Left forelimb (tissue), 1 donor: ENCODE results near the gene SSBP2.

Experiments used
- DNase-seq: peaks from one replicate; pipeline ENCODE4 v3.0.0-alpha.2; 2018; ENCODE audit warnings: low spot score

Gene SSBP2

DNA sequence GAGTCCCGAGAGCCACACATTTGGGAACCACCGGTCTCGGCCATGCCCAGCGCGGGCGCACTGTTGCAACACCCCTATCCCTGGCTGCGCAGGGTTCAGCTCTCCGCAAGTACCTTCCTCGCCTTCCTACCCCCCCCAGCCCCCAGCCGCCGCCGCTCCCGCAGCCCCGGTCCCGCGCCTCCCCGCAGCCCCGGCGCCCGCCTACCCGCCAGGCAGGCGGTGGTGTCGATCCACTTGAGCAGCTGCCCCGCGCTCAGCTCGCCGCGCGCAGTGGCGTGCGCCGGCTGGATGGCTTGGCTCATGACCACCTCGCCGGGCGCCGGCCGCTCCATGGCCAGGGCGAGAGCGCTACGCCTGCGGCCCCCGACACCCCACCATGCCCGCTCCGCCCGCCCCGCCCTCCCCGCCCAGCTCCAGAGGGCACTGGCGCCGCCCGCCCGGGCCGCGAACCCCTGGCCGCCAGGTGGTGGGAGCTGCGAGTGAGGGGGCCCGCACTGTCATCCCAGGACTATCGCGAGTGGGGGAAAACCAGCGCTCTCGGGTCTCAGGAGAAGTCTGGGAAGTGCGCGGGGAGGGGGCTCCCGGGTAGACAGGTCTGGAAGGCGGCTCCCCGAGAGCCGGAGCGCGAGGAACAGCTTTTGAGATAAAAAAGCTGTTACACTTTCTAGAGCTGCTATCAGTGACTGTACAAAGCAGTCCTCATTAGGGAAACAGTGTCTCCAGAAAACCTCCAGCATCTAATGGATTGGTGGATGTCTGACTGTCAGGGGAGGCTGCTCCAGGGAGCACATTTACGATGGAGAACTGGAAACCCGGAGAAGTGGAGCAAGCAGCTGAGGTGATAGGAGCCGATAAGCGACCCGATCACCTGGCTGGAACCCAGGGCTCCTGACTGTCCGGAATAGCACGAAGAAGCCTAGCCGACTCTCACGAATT lies 356.8 kb downstream of the SSBP2 start, which contains the start of gene ACOT12:
TSS of gene ACOT12 (minus strand) at position 352 of the 936 bp plus-strand sequence. CDS start at position 332, 20 bp downstream.
- no peak for DNase-seq

DNA sequence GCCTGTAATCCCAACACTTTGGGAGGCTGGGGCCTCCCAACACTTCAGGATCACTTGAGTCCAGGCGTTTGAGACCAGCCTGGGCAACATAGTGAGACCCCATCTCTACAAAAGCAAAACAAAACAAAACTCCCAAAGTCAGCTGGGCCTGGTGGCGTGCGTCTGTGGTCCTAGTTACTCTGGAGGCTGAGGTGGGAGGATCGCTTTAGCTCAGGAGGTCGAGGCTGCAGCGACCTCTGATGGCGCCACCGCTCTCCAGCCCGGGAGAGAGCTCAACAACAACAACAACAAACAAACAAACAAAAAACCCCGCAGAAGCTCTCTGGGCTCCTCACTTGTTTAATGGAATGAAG lies 357.5 kb downstream of the SSBP2 start:
- DNase-seq, result no peak

DNA sequence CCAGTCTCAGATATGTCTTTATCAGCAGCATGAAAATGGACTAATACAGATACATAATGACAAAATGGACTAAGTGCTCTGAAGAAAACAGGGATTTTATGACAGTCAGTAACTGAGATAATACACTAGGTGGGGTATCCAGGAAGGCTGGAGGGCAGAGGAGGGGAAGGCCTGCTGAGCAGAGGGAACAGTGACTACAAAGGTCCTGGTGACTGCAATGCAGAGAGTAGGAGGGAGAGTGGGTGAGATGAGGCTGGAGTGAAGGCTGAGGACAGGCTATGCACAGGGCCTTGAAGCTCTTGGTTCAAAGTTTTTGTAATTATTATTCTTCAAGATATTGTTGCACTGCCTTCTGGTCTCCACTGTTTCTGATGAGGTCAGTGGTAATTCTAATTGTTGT lies 361.9 kb downstream of the SSBP2 start:
- no peak for DNase-seq

DNA sequence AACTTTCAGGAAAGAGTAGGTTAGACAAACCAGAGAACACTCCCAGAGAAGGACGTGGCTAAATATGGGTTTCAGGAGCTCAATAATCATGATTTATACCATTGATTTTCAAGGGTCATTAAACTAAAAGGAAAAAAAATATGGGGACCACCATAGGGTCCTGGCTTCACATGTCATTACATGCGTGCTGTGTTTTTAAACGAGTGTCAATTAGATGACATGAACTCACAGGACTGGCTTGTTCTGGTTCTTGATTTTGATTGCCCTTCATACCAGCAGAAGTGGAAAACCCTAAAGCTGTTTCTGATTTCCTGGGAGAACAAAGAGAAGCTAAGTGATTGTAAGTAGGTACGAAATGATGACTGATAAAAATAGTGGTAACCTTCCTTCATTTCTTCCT lies 362.7 kb downstream of the SSBP2 start:
- DNase-seq, result no peak

DNA sequence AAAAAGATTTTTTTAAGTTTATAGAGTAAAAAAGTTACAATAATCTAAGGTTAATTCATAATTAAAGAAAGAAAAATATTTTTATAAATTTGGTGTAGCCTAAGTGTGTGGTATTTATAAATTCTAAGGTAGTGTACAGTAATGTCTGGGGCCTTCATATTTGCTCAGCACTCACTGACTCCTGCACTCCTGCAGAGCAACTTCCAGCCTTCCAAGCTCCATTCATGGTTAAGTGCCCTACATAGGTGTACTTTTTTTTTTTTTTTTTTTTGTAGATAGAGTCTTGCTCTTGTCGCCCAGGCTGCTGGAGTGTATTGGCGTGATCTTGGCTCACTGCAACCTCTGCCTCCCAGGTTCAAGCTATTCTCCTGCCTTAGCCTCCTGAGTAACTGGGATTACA lies 367.0 kb downstream of the SSBP2 start:
- DNase-seq, result no peak

DNA sequence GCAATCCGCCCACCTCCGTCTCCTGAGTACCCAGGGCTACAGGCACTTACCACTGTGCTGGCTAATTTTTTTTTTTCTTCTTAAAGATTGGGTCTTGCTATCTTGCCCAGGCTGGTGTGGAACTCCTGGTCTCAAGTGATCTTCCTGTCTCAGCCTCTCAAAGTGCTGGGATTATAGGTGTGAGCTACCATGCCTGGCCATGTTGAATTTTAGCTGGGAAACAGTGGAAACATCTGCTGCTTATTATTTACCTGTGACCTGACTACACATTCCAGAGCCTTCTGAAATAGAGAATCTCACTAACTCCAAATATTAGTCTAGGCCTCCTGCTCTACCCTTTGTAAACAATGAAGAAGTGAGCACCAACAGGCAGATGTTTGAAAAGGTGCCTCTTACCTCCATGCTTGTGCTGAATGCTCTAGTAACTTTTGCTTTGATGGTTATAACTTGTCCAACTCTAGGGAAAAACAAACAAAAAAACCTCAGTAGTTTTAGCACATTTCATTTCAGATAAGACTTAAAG lies 379.5 kb downstream of the SSBP2 start:
- no peak for DNase-seq

DNA sequence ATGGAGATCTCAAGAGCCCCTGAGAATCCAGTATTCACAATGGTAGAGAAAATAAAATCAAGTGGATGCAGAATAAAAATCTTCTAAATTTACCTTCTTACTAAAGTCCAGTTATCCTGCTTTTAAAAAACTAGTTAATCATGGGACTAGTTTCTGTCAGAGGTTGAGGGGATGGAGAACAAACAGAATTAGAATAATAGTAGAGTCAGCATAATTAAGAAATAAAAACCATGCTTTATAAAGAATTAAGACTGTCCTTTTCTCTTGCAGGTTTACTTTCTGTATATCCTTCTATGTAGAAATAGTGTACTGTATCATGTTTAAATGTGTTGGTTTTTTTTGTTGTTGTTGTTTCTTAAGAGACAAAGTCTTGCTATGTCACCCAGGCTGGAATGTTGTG lies 380.0 kb downstream of the SSBP2 start:
- DNase-seq, result no peak

DNA sequence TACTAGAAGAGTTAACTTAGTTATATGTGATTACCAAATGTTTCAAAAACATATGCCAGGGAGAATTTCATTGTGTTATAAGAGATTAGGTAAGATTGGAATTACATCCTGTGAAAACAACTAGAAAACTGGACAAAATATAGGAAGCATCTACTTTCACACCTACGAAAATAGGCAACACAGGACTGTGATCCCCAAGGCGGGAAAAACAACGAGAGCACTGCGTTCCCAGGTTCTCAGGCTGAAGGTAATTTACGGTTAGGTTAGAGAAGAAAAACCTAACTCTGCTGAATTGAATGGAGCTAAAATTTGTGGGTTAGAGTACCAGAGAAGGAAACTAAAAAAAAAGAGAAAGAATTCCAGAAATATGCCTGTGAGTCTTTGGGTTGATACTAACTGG lies 385.4 kb downstream of the SSBP2 start:
- no peak for DNase-seq

DNA sequence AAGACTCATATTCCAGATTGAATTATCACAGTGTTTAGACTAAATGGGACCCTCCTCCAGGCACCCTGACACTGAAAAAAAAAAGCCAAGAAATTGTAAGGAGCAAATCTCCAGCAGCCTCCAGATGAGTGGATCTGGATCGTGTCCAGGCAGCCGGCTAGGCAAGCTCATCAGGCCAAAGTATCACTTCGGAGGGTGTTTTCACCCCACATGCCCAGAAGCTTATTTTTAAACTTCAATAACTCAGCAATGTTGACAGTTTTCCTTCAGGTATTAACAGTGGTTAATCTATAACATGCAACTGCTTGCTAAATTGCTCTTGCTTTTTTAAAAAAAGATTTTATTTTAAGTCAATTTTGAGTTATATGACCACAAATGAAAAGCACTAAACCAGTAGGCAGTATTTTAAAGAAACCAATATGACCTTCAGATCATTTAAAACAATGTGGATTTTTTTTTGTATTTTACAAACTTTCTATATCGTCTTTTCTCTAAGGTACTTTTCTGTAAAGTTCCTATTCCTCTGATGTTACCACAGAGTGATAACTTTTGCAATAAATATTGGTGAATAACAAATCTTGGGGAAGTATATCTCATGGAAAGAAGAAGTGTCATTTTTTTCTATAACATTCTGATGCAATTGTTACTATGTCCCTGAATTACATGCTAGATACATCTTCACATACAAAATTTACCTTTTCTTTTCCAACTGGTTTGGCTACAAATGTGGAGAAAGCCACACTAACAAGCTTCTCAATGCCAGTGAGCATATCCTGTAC lies 387.6 kb downstream of the SSBP2 start:
- no peak for DNase-seq
